GM21723 (cell line): ENCODE results near the gene SDCCAG8.

Source experiments
- ATAC-seq: cut with Tn5 transposase; IDR thresholded peaks from one replicate; pipeline ENCODE4 v1.9.1; 2021; ENCODE audit warnings: mild to moderate bottlenecking, moderate library complexity; ENCODE audit not compliant: unreplicated experiment

SDCCAG8 gene

GRCh38 chr1:243497939-243498681 is 242.3 kb downstream of the SDCCAG8 start:
- ATAC-seq: no peak

- ATAC-seq: no peak
These were observed 243.4 kb downstream of the SDCCAG8 start for GRCh38 chr1:243499248-243499647.

DNA sequence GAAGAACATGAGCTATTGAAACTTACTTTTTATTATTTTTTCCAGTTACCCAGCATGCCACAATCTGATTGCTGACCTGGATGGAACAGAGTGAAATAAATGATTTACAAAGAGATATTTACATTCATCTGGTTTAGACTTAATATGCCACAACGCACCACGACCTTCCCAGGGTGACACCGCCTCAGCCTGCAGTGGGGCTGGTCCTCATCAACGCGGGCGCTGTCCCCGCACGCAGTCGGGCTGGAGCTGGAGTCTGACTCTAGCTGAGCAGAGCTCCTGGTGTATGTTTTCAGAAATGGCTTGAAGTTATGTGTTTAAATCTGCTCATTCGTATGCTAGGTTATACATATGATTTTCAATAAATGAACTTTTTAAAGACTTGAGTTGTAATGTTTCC is 243.9 kb downstream of the SDCCAG8 start:
- ATAC-seq: no peak

DNA sequence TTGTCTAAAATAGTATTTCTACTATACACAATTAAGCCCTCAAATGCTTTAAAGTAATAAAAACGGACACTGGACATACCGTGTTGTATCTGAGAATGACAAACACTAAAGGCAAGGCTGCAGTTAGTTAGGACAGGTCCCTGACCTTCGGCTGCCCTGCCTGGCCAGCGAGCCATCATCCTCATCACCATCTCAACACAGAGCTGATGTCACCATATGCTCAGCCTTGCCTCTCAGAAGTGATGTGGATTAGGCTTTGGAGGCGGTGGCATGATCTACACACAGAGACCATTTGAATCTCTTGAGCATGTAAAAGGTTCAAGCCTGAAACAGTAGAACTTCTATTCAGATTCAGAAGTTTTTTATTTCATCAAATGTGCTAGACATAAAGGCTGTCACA is 244.7 kb downstream of the SDCCAG8 start:
- no peak for ATAC-seq

- ATAC-seq: no peak
These were observed 245.2 kb downstream of the SDCCAG8 start for GRCh38 chr1:243501002-243501401.

DNA sequence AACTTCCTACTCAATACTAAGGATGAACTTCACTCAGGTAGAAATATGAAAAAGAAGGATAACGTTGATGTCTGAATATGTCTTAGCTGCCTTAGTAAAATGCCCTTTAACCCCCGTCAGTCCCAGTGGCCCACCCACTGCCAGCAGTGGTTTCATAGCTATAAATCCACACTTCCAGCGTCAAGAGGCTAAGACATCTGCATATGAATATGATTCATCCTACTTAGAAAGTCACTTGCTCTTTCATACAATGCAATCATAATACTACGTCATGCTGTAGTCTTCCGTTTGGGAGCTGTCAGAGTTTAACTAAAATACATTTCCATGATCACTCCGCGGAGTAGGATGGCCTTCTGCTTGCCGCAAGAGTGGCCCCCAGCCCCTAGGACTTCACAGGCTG is 247.3 kb downstream of the SDCCAG8 start:
- no peak for ATAC-seq

- ATAC-seq: peak; percentile 67
These were observed 250.3 kb downstream of the SDCCAG8 start for GRCh38 chr1:243505986-243506689.

- ATAC-seq: no peak
These were observed 251.3 kb downstream of the SDCCAG8 start for GRCh38 chr1:243507001-243507671.

DNA sequence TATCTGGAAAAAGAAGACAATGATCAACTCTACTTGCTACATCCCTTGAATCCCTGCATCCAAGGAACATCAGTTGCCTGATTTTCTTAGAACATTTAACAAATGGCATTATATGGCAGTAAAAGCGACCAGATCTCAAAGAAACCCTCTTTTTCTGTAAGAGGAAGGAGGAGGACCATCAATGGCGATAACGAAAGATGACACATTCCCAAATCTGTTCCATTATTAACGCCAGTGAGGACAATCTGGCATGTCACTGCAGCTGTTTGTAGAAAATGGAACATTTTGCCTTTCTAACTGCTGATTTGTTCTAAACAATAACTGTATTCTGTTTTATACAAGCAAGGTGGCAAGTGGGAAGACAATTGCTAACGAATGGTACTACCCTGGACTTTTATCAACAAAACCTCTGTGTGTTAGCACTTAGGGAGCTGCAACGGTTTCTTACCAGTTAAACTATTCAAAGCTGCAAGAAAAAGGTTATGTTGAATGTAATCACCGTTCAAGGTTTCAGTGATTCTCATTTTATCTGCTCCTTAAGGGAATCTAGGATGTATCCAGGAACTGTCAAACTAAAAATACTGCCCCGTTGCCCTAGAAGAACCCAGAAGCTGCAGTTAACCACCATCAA is 251.9 kb downstream of the SDCCAG8 start:
- no peak for ATAC-seq

- peak; percentile 53 for ATAC-seq
These were observed 252.5 kb downstream of the SDCCAG8 start for GRCh38 chr1:243508303-243508713.

DNA sequence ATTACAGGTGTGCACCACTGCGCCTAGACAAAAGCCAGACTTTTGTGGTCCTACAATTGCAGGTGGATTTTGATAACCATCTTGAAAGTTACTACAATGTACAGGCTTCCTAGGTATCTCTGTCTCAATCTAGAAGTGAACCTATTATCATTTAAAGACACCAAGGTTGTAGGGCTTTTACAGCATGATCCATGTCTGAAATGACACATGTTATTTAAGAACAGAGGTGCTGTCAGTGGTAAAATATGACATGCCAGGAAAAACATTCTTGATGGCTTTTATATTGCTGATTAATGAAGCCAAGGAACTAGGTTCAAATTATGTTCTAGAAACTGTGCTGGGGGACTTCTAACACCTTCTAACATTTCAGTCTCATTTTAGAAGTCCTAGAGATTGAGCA is 253.1 kb downstream of the SDCCAG8 start:
- no peak for ATAC-seq

DNA sequence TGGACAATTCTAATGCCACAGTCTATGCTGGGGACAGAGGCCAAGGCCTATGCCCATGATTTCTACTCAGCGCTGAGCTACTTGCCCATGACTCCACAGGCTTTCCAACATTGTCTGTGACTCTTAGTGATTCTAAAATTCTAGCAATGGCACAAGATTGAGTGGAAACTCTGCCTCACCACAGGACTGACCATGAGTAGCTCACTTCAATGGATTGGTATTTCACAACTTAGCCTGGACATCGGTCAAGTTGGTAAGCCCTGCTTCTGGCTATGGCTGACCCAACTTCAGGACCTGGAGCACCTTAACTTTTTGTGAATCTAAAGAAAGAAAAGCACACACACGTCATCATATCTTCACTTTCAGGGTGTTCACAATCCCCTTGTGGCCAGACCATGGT is 255.1 kb downstream of the SDCCAG8 start:
- no peak for ATAC-seq

GRCh38 chr1:243513726-243514491 is 258.1 kb downstream of the SDCCAG8 start:
- ATAC-seq: peak; percentile 77

- ATAC-seq: no peak
These were observed 259.1 kb downstream of the SDCCAG8 start for GRCh38 chr1:243514927-243515326.

- no peak for ATAC-seq
These were observed 265.0 kb downstream of the SDCCAG8 start for GRCh38 chr1:243520831-243521230.

- ATAC-seq: no peak
These were observed 267.9 kb downstream of the SDCCAG8 start for GRCh38 chr1:243523766-243524165.

DNA sequence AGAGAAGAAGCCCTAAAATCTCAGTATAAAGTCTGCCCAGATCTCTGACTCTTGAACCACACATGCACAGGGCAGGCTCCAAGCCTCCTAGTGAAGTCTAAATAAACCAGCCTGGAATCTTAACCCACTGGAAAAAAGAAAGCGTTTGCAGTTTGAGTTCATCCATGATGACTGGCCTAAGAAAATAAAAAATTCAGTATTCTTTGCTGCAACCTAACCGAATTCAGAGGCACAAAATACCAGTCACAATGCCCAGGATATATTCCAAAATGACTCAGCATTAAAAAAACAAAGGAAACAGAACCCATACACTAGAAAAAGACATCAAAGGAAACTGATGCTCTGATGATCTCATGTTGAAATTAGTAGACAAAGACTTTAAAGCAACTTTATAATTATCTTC is 269.2 kb downstream of the SDCCAG8 start:
- ATAC-seq: no peak

- ATAC-seq: no peak
These were observed 270.3 kb downstream of the SDCCAG8 start for GRCh38 chr1:243526180-243526579.

GRCh38 chr1:243528459-243529121 is 272.7 kb downstream of the SDCCAG8 start:
- ATAC-seq: no peak

GRCh38 chr1:243529512-243529911 is 273.7 kb downstream of the SDCCAG8 start:
- ATAC-seq: no peak
